WERI-Rb-1 (cell line): ENCODE measurements around the gene ATG101.

Experiments used
- DNase-seq: peaks from one replicate; pipeline ENCODE4 v3.0.0-alpha.2; 2020
- H3K27ac ChIP-seq: fragments of 250-450 bp; sonication (Bioruptor Pico); 2 replicates; pipeline ENCODE4 v1.5.1; 2020; ENCODE audit warnings: mild to moderate bottlenecking, moderate library complexity
- H3K27me3 ChIP-seq: fragments of 250-450 bp; sonication (Bioruptor Pico); 2 replicates; pipeline ENCODE4 v1.5.1; 2021; ENCODE audit warnings: mild to moderate bottlenecking, low read depth, moderate library complexity; ENCODE audit not compliant: insufficient read depth, severe bottlenecking
- H3K36me3 ChIP-seq: fragments of 250-450 bp; sonication (Bioruptor Pico); 2 replicates; pipeline ENCODE4 v1.5.1; 2020; ENCODE audit warnings: mild to moderate bottlenecking, moderate library complexity
- H3K4me3 ChIP-seq: 2 replicates; pipeline ENCODE4 v1.5.1; 2011; ENCODE audit warnings: low read depth, mild to moderate bottlenecking, control low read depth, low read length
- H3K9me3 ChIP-seq: fragments of 250-450 bp; sonication (Bioruptor Pico); 2 replicates; pipeline ENCODE4 v1.5.1; 2021; ENCODE audit warnings: mild to moderate bottlenecking, moderate library complexity; ENCODE audit not compliant: severe bottlenecking
- CTCF ChIP-seq: IDR thresholded peaks from 2 replicates; pipeline ENCODE4 v1.5.1; 2011; ENCODE audit warnings: low read depth, mild to moderate bottlenecking, control low read depth, inconsistent platforms, low read length

ATG101 gene

GRCh38 chr12:52076811-52077210, 7.0 kb downstream of the ATG101 start:
- no peak overlapping the region for H3K4me3 ChIP-seq
- no peak overlapping the region for H3K27ac ChIP-seq
- no peaks in the 10 kb centered on the region for H3K9me3 ChIP-seq
- peaks cover 55% of the 10 kb centered on the region for H3K36me3 ChIP-seq
- DNase-seq, result no peak
- no peaks in the 10 kb centered on the region for H3K27me3 ChIP-seq
- no peak for TF ChIP-seq CTCF

- no peak for TF ChIP-seq CTCF
- no peaks in the 10 kb centered on the region for H3K9me3 ChIP-seq
- no peak overlapping the region for H3K27ac ChIP-seq
- no peak overlapping the region for H3K4me3 ChIP-seq
- H3K36me3 ChIP-seq, result peaks cover 40% of the 10 kb centered on the region
- no peak for DNase-seq
- no peaks in the 10 kb centered on the region for H3K27me3 ChIP-seq
Measured at GRCh38 chr12:52078276-52078675, 8.5 kb downstream of the ATG101 start.

GRCh38 chr12:52079576-52080402, 10.0 kb downstream of the ATG101 start, which contains the start of gene SMIM41:
TSS of gene SMIM41 (plus strand) at chr12:52079704. CDS start at chr12:52079780, 76 bp downstream.
- Histone ChIP-seq H3K27me3 (peaks cover under 1% of the 10 kb centered on the region), H3K9me3 (no peaks in the 10 kb centered on the region), H3K4me3 (no peak within 1 kb of the TSS), H3K36me3 (peaks cover 30% of the 10 kb centered on the region), H3K27ac (no peak within 1 kb of the TSS)
- no peak for DNase-seq
- no peak for TF ChIP-seq CTCF

GRCh38 chr12:52080403-52081251, 10.8 kb downstream of the ATG101 start:
- peaks cover 22% of the 10 kb centered on the region for H3K36me3 ChIP-seq
- H3K27ac ChIP-seq, result no peak overlapping the region
- no peak for TF ChIP-seq CTCF
- no peaks in the 10 kb centered on the region for H3K9me3 ChIP-seq
- H3K27me3 ChIP-seq, result peaks cover 5% of the 10 kb centered on the region
- no peak overlapping the region for H3K4me3 ChIP-seq
- no peak for DNase-seq

GRCh38 chr12:52081263-52081733, 11.5 kb downstream of the ATG101 start:
- no peak for TF ChIP-seq CTCF
- peak; percentile 30 for DNase-seq
- H3K4me3 ChIP-seq, result no peak overlapping the region
- peaks cover 12% of the 10 kb centered on the region for H3K27me3 ChIP-seq
- no peak overlapping the region for H3K27ac ChIP-seq
- H3K9me3 ChIP-seq, result no peaks in the 10 kb centered on the region
- peaks cover 15% of the 10 kb centered on the region for H3K36me3 ChIP-seq
